GM19351 (cell line): ENCODE measurements around the gene MAP3K5.
A peak's percentile ranks its signal among the peaks of the same experiment; 100 is the strongest.
"Not testable (repeated sequence)": the region's sequence is repeated elsewhere in the genome, so short reads cannot be mapped to it uniquely, and the experiment has no call there.

Source experiments
- ATAC-seq: cut with Tn5 transposase; IDR thresholded peaks from one replicate; pipeline ENCODE4 v1.9.1; 2021; ENCODE audit warnings: mild to moderate bottlenecking, moderate library complexity; ENCODE audit not compliant: unreplicated experiment

The MAP3K5 gene

GRCh38 chr6:136774228-136775041, 17.8 kb downstream of the MAP3K5 start:
- ATAC-seq = no peak

DNA sequence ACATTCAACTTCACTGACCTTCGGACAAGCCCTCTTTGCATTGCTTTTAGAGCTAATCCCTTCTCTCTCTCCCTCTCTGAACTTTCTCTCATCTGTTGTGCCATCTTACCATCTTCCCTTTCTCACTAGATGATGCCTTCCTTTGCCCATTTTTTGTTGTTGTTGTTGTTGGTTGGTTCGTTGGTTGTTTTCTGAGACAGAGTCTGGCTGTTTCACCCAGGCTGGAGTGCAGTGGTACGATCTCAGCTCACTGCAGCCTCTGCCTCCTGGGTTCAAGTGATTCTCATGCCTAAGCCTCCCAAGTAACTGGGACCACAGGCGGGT, 18.8 kb downstream of the MAP3K5 start:
- ATAC-seq = no peak

- peak; percentile 79 for ATAC-seq
These were observed 19.4 kb downstream of the MAP3K5 start for GRCh38 chr6:136772685-136773472.

- ATAC-seq = no peak
These were observed 21.0 kb downstream of the MAP3K5 start for GRCh38 chr6:136771306-136771705.

DNA sequence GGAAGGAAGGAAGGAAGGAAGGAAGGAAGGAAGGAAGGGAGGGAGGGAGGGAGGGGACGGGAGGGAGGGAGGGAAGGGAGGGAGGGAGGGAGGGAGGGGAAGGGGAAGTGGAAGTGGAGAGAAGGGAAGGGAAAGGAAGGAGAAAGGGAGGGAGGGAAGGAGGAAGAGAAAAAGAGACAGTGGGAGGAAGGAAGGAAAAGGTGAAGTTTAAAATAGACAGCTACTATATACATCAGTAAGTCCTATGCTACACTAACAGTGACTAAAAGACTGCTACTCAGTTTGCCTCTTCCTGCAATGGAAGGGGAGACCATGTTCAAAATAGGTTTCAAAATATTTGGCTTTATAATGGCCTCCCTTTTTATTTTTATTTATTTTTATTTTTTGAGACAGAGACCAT, 22.5 kb downstream of the MAP3K5 start:
- no peak for ATAC-seq

DNA sequence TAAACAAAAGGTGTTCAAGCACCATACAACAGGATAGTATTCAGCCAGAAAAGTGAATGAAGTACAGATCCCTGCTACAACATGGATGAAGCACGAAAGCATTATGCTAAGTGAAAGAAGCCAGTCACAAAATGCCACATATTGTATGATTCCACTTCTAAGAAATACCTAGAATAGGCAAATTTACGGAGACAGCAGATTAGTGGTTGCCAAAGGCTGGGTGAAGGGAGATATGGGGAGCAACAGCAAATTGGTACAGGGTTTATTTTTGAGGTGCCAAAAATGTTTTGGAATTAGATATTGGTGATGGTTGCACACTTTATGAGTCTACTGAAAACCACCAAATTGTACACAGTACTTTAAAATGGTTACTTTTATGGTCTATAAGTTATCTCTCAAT, 23.2 kb downstream of the MAP3K5 start:
- no peak for ATAC-seq

DNA sequence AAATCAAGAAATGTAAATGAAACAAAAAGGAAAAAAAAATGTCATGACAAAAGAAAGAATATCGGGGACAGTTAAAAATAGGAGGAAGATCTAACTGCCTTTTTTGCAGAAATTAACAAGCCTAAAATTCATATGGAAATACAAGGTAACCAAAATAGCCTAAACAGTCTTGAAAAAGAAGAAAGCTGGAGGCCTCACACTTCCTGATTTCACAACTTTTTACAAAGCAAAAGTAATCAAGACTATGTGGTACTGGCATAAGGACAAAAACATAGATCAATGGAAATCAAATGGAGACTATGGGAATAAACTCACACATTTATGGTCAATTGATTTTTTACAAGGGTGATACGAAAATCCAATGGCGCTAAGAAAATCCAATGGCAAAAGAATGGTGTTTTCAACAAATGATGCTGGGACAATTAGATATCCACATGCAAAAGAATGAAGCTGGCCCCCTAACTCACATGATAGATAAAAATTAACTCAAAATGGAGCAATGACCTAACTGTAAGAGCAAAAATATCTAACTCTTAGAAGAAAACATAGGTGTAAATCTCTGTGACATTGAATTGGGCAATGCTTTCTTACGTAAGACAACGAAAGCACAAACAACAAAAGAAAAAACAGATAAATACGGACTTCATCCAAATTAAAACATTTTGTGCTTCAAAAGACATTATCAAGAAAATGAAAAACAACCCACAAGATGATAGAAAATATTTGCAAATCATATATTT, 24.5 kb downstream of the MAP3K5 start:
- no peak for ATAC-seq

GRCh38 chr6:136767103-136767502, 25.2 kb downstream of the MAP3K5 start:
- no peak for ATAC-seq

GRCh38 chr6:136766274-136766673, 26.0 kb downstream of the MAP3K5 start:
- ATAC-seq = no peak

- ATAC-seq = peak; percentile 54
These were observed 27.7 kb downstream of the MAP3K5 start for GRCh38 chr6:136764517-136764993.

DNA sequence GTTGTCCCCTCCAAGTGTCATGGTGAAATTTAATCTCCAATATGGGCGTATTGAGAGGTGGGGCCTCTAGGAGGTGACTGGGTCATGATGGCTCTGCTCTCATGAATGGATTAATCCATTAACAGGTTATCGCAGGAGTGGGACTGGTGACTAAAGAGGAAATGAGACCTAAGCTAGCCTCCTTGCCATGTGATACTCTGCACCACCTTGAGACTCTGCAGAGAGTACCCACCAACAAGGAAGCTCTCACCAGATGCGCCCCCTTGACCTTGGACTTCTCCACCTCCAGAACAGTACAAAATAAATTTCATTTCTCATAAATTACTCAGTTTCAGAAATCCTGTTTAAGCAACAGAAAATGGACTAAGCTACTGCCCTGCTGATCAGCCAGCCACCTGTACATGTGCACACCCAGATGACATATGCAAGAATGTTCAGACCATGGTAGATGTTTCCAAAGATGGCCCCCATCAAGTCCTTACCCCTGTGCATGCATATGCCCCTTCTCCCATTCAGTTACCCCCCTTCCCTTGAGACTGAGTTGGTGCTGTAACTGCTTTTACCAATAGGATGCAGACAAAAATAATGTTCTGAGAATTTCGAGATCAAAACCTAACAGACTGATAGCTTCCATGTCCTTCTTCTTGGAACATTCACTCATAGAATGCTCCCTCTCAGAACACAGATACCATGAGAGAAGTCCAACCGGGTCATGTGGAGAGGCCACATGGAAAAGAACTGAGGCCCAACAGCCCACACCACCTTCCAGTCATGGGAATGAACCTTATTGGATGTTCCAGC, 28.4 kb downstream of the MAP3K5 start:
- ATAC-seq = peak; percentile 44

- ATAC-seq = peak; percentile 32
These were observed 29.0 kb downstream of the MAP3K5 start for GRCh38 chr6:136763255-136763654.

GRCh38 chr6:136762022-136762975, 30.0 kb downstream of the MAP3K5 start:
- no peak for ATAC-seq

GRCh38 chr6:136761227-136761922, 30.9 kb downstream of the MAP3K5 start:
- no peak for ATAC-seq

DNA sequence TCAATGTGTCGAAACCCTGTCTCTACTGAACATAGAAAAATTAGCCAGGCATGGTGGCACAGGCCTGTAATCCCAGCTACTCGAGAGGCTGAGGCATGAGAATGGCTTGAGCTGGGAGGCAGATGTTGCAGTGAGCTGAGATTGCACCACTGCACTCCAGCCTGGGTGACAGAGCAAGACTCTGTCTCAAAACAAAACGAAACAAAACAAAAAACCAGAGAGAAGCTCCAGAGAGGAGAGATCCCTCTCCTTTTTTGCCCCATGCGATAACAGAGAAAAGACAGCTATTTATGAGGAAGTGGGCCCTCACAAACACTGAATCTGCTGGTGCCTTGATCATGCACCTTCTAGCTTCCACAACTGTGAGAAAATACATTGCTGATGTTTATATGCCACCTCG, 31.5 kb downstream of the MAP3K5 start:
- not testable (repeated sequence) for ATAC-seq

GRCh38 chr6:136757150-136757549, 35.1 kb downstream of the MAP3K5 start:
- no peak for ATAC-seq

GRCh38 chr6:136754820-136755219, 37.5 kb downstream of the MAP3K5 start:
- ATAC-seq = no peak

GRCh38 chr6:136753624-136754023, 38.7 kb downstream of the MAP3K5 start:
- no peak for ATAC-seq

- no peak for ATAC-seq
These were observed 39.7 kb downstream of the MAP3K5 start for GRCh38 chr6:136752554-136752953.
